Stimulated activated CD4-positive, alpha-beta T cell treated with anti-CD3 and anti-CD28 coated beads, Interleukin-1b, Interleukin-23, amount 100 ng/mL, for 24 hours (primary cell): ENCODE results near the gene PARD3.
"Not testable (repeated sequence)": the region's sequence is repeated elsewhere in the genome, so short reads cannot be mapped to it uniquely, and the experiment has no call there.

Experiments used
- DNase-seq, 4 experiments: peaks; one replicate each; pipeline ENCODE4 v3.0.0-alpha.2; 2020; ENCODE audit warnings: low read depth in 4 of 4, low spot score in 1 of 4

The PARD3 gene

GRCh38 chr10:34475274-34475646 is 339.8 kb downstream of the PARD3 start:
- no peak for DNase-seq

DNA sequence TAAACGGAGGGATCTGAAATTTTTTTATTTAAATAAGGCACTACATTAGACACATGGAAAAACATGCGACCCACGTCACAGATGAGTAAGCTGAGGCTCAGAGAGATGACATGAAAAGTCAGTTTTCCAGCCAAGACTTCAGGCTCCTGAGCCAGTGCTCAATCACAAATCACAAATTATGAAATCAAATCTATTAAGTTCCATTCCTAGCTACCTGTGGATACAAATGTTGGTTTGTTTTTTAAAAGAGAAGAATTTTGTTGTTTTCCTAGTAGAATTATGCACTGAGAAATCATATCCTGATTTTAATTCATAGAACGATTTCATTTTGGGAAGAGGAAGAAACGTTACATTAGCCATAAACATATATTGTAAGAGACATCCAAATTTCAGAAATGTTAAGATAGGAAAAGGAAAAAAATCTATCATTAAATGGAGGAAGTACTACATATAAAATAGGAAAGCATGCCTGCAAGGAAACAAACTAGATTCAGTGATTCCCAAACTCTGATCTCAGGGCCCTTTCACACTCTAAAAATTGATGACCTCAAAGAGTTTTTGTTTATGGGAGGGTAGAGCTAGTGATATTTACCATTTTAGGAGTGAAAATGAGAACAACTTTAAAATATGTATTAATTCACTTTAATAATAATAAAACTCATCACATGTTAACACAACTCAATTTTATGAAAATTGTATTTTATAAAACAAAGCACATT is 340.4 kb downstream of the PARD3 start:
- no peak for DNase-seq

- DNase-seq: no peak
These were observed 341.1 kb downstream of the PARD3 start for GRCh38 chr10:34474009-34474376.

GRCh38 chr10:34473174-34474008 is 341.7 kb downstream of the PARD3 start:
- DNase-seq: no peak

DNA sequence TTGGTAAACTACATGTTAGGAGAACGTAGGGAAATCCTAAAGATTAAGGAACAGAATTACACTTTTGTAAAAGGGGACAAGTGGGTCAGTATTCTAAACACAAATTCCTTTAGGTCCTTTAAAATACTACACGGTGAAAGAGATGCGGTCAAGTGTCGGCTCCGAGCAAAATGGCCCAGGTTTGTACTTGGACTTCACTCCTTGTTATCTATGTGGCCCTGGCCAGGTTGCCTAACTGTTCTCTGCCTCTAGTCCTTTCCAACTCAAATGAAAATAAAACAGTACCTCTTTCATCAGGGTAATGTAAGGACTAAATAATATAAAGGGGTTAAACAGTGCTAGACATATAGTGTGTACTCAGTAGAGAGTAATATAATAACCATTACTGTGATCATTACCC is 344.8 kb downstream of the PARD3 start:
- no peak for DNase-seq

GRCh38 chr10:34469446-34469845 is 345.6 kb downstream of the PARD3 start:
- DNase-seq: no peak

DNA sequence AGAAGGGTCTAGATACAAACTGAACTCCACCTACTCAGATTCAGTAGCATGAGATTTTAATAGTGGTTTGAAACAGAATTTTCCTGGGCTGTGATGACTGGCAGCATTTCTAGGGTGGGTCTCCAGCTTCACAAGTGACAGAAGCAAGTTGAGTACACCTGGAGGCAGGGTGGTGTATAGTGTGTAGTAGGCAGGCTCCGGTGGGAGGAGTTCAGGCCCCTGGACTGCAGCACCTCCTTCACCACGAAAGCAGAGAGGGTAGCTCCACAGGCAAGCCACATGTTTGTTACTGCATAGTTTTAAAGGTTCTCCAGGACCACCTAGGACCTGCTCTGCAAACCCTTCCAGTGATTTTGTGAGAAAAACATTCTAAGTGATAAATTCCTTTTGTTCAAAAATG is 347.2 kb downstream of the PARD3 start:
- no peak for DNase-seq

- no peak for DNase-seq
These were observed 347.7 kb downstream of the PARD3 start for GRCh38 chr10:34467364-34467763.

DNA sequence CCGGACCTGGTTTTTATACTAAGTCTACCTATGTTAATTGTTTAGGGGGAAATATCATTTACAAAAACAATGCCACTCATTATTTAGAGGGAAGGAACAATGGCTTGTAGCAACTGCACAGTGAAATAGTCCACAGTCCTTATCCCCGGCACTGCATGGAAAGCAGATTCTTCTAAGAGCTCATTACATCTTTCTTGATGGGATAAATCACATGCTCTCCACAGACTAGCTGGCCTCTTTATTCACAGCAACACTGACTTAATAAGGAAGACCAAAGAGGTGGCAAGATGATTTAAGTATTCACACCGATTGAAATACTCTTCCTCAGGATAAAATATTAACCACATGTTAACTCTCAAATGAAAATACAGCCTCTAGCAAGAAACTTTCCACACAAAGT is 349.4 kb downstream of the PARD3 start:
- no peak for DNase-seq

- no peak for DNase-seq
These were observed 350.5 kb downstream of the PARD3 start for GRCh38 chr10:34464591-34464990.

- DNase-seq: no peak
These were observed 351.1 kb downstream of the PARD3 start for GRCh38 chr10:34464000-34464399.

DNA sequence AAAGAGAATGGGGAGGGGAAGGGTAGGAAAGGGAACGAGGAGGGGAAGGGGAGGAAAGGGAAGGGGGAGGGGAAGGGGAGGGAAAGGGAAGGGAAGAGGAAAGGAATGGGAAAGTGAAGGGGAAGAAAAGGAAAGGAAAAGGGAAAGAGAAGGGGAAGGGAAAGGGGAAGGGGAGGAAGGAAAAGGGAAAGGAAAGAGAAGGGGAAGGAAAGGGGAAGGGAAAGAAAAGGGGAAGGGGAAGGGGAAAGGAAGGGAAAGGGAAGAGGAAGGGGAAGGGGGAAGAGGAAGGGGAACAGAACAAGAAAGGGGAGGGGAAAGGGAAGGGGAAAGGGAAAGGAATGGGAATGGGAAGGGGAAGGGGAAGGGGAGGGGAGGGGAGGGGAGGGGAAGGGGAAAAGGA is 352.1 kb downstream of the PARD3 start:
- DNase-seq: no peak

- no peak for DNase-seq
These were observed 353.0 kb downstream of the PARD3 start for GRCh38 chr10:34462056-34462455.

GRCh38 chr10:34454590-34455261 is 360.4 kb downstream of the PARD3 start:
- no peak for DNase-seq

GRCh38 chr10:34449836-34450235 is 365.3 kb downstream of the PARD3 start:
- no peak for DNase-seq

DNA sequence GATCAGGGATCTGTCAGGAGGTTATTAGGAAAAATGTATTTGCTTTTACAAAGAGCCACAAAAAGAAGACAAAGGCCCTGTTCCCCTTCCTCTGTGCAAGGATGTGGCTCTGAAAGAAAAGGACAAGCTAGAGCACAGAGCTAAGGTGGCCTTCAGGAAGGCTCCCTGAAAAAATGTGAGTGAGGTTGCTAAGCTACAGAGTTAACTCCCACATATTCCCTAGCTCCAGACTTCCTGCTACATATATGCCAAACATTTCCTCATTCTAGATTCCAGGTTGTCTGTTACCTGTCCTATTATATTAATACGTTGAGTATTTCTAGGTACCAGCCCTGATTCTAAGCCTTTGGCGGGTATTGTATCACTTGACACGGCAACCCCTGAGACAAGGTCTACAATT is 369.0 kb downstream of the PARD3 start:
- DNase-seq: no peak

GRCh38 chr10:34444223-34445183 is 370.6 kb downstream of the PARD3 start:
- no peak for DNase-seq

GRCh38 chr10:34439386-34439785 is 375.7 kb downstream of the PARD3 start:
- DNase-seq: not testable (repeated sequence)

DNA sequence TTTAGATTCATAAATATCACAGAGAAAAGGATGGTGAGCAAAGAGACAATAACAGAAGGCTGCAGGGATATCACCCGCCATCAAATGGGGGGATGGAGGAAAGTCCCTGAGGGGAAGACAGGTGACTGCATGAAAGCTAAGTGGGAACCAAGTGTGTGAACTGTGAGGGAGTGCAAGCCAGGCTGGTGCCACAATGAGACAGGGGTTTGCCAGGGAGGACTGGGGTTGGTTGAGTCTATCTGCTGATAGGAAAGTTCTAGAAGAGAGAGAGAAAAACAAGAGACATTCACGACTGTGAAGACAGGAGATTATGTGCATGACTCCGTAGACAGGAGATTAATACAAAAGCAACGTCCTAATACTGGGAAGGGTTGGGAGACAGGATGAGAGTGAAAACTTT is 376.4 kb downstream of the PARD3 start:
- DNase-seq: no peak

DNA sequence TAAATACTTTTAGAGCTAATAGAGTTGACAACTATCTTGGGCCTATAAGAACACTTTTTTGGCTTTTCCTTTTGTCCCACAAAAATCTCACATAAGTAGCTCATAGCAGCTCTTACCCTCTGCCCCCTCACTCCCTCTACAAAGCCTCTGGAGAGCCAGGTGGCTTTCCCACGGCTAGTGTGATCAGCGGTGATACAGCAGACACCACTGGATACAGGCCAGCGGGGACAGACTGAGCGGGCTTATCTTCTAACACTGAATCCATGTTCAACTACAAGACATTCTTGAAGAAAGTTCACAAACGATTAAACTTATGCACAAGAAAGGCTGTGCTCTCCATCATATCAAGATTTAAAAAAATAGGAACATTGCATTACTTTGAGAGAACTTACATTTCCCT is 377.2 kb downstream of the PARD3 start:
- DNase-seq: no peak

- DNase-seq: no peak
These were observed 380.9 kb downstream of the PARD3 start for GRCh38 chr10:34434119-34434594.
